ENCODE results near the gene SCAPER. TPM values are rescaled to one million over a fixed set of nuclear protein-coding genes. Genes with fewer than 3 reads are reported as not detected.
"Not testable (repeated sequence)": the region's sequence is repeated elsewhere in the genome, so short reads cannot be mapped to it uniquely, and the experiment has no call there.

Gene SCAPER
- total RNA-seq, 4 donors from 2014 or later: 18.7 to 22.4 (median 19.2) TPM

GRCh38 chr15:76696840-76697239 lies 208.3 kb downstream of the SCAPER start:
- H3K27me3 ChIP-seq: no peaks in the 10 kb centered on the region
- H3K4me3 ChIP-seq: no peak overlapping the region
- no peaks in the 10 kb centered on the region for H3K4me1 ChIP-seq
- H3K9me3 ChIP-seq: no peaks in the 10 kb centered on the region
- DNase-seq (ENCODE audit: extremely low spot score): no peak
- H3K36me3 ChIP-seq: peaks cover 12 to 35% (median 22%) of the 10 kb centered on the region in 4 donors
- intact Hi-C loops (cut with DNase I): no loop called here
- no peak overlapping the region for H3K27ac ChIP-seq (replicated peaks in 1 of 4)
- TF ChIP-seq CTCF (IDR thresholded peaks at IDR 0.05): no peak
- TF ChIP-seq POLR2AphosphoS5 (IDR thresholded peaks at IDR 0.05): no peak
- TF ChIP-seq EP300 (IDR thresholded peaks at IDR 0.05): no peak
- TF ChIP-seq POLR2A (IDR thresholded peaks at IDR 0.05; ENCODE audit: low read depth): no peak

- H3K27ac ChIP-seq (replicated peaks in 1 of 4); H3K9me3 ChIP-seq; intact Hi-C loops (cut with DNase I); H3K4me1 ChIP-seq; DNase-seq (ENCODE audit: extremely low spot score); H3K27me3 ChIP-seq; H3K4me3 ChIP-seq; H3K36me3 ChIP-seq: not testable (repeated sequence)
- 100% methylated on average over 1 of the region's 1 CpG for WGBS
Observed at GRCh38 chr15:76692546-76692945, 212.6 kb downstream of the SCAPER start.

- intact Hi-C loops (cut with DNase I); DNase-seq (ENCODE audit: extremely low spot score); H3K27ac ChIP-seq (replicated peaks in 1 of 4); H3K27me3 ChIP-seq; H3K4me3 ChIP-seq; H3K4me1 ChIP-seq; H3K9me3 ChIP-seq; H3K36me3 ChIP-seq: not testable (repeated sequence)
- 96% methylated on average over 4 of the region's 4 CpGs for WGBS
Observed at GRCh38 chr15:76687592-76687991, 217.5 kb downstream of the SCAPER start.

GRCh38 chr15:76684002-76684401 lies 221.1 kb downstream of the SCAPER start:
- WGBS: 100% methylated on average over 2 of the region's 2 CpGs
- no peaks in the 10 kb centered on the region for H3K27me3 ChIP-seq
- no peak overlapping the region for H3K4me3 ChIP-seq
- no peaks in the 10 kb centered on the region for H3K4me1 ChIP-seq
- TF ChIP-seq EP300 (IDR thresholded peaks at IDR 0.05) (no peak), POLR2A (IDR thresholded peaks at IDR 0.05; ENCODE audit: low read depth) (no peak), POLR2AphosphoS5 (IDR thresholded peaks at IDR 0.05) (no peak), CTCF (IDR thresholded peaks at IDR 0.05) (no peak)
- intact Hi-C loops (cut with DNase I): no loop called here
- H3K36me3 ChIP-seq: peaks cover 0 to 4% (median 0%) of the 10 kb centered on the region in 4 donors
- no peak for DNase-seq (ENCODE audit: extremely low spot score)
- H3K9me3 ChIP-seq: no peaks in the 10 kb centered on the region
- H3K27ac ChIP-seq (replicated peaks in 1 of 4): no peak overlapping the region

- no peak for TF ChIP-seq CTCF (IDR thresholded peaks at IDR 0.05)
- no peak for TF ChIP-seq EP300 (IDR thresholded peaks at IDR 0.05)
- TF ChIP-seq POLR2AphosphoS5 (IDR thresholded peaks at IDR 0.05): no peak
- no peak for TF ChIP-seq POLR2A (IDR thresholded peaks at IDR 0.05; ENCODE audit: low read depth)
- intact Hi-C loops (cut with DNase I): no loop called here
- 97% methylated on average over 3 of the region's 3 CpGs for WGBS
- DNase-seq (ENCODE audit: extremely low spot score): no peak
- H3K4me1 ChIP-seq: no peaks in the 10 kb centered on the region
- H3K27me3 ChIP-seq: no peaks in the 10 kb centered on the region
- no peaks in the 10 kb centered on the region for H3K9me3 ChIP-seq
- H3K27ac ChIP-seq (replicated peaks in 1 of 4): no peak overlapping the region
- no peak overlapping the region for H3K4me3 ChIP-seq
- peaks cover 0 to 4% (median 0%) of the 10 kb centered on the region in 4 donors for H3K36me3 ChIP-seq
Observed at GRCh38 chr15:76682833-76683232, 222.3 kb downstream of the SCAPER start.

GRCh38 chr15:76682259-76682658 lies 222.9 kb downstream of the SCAPER start:
- intact Hi-C loops (cut with DNase I): no loop called here

More at GRCh38 chr15:76682259-76682658, 222.9 kb downstream of the SCAPER start:
- TF ChIP-seq POLR2AphosphoS5 (IDR thresholded peaks at IDR 0.05): no peak
- no peak for TF ChIP-seq POLR2A (IDR thresholded peaks at IDR 0.05; ENCODE audit: low read depth)
- TF ChIP-seq CTCF (IDR thresholded peaks at IDR 0.05): no peak
- no peak for TF ChIP-seq EP300 (IDR thresholded peaks at IDR 0.05)
- 94% methylated on average over 6 of the region's 7 CpGs for WGBS
- Histone ChIP-seq H3K27me3 (no peaks in the 10 kb centered on the region), H3K9me3 (no peaks in the 10 kb centered on the region), H3K4me3 (no peak overlapping the region), H3K36me3 (peaks cover 0 to 4% (median 0%) of the 10 kb centered on the region in 4 donors), H3K27ac (replicated peaks in 1 of 4) (no peak overlapping the region), H3K4me1 (no peaks in the 10 kb centered on the region)
- DNase-seq (ENCODE audit: extremely low spot score): no peak

Data from esophagus muscularis mucosa (tissue), 4 donors.